HUES48 (cell line): ENCODE results near the gene MAP7D3.

ENCODE experiments used
- H3K27ac ChIP-seq: one replicate; pipeline ENCODE4 v1.7.0; 2013; ENCODE audit warnings: low read depth, low read length, inconsistent platforms
- H3K27me3 ChIP-seq: 2 replicates; pipeline ENCODE4 v1.6.1; 2013; ENCODE audit warnings: mild to moderate bottlenecking, low read length; ENCODE audit not compliant: control insufficient read depth, insufficient read depth
- H3K36me3 ChIP-seq: 2 replicates; pipeline ENCODE4 v1.6.1; 2013; ENCODE audit warnings: low read length; ENCODE audit not compliant: control insufficient read depth, insufficient read depth
- H3K4me1 ChIP-seq: 2 replicates; pipeline ENCODE4 v1.6.1; 2013; ENCODE audit warnings: mild to moderate bottlenecking, low read length; ENCODE audit not compliant: control insufficient read depth, insufficient read depth
- H3K4me3 ChIP-seq: 2 replicates; pipeline ENCODE4 v1.5.1; 2013; ENCODE audit warnings: mild to moderate bottlenecking, low read depth, low read length
- H3K9ac ChIP-seq: 2 replicates; pipeline ENCODE4 v1.6.1; 2013; ENCODE audit warnings: mild to moderate bottlenecking, low read depth, low read length, moderate library complexity
- H3K9me3 ChIP-seq: 2 replicates; pipeline ENCODE4 v1.6.1; 2013; ENCODE audit warnings: low read length; ENCODE audit not compliant: control insufficient read depth, insufficient read depth

Gene MAP7D3

DNA sequence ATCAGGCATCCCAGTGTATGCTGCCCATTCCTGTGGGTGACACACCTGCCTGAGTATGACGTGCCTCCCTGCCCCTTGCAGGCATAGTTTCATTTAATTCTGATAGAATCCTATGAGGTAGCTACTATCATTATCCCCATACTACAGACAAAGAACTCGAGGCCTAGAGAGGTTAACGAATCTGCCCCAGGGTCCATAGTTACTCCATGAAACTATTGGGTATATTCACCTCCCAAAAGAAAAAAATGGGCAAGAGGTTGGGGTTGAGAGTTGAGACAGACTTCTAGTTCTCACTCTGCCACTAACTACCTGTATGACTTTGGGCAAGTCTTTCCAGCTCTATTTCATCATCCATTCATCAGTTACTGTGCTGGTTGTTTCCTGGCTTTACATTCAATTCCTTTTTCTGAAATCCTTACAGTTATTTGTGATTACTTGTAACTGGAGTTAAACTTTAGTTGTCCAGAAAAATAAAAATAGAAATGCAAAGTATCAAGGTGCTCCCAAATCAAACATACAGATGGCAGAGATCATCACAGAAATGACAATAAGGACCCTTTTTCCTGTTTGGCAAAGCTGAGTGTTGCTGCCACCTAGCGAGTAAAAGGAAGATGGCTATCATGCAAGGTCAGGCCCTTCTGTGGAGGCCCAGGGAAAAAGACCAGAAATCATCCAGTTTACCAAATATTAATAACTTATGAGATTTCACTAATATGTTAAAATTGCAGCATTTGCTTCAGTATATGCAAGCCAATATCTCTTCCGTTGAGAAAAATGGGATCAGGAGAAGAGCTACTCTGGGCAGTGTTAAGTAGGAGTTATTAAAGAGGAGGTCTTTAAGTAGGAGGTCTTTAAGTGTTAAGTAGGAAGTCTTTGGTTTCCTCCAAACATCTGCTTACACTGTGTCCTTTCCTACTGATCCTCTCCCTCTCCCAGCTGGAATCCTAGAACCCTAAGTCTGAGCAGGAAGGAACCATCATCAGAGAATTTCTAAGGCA lies 17.1 kb upstream of the MAP7D3 start:
- peaks cover 5% of the 10 kb centered on the region for H3K27me3 ChIP-seq
- H3K9ac ChIP-seq = no peak overlapping the region
- no peaks in the 10 kb centered on the region for H3K36me3 ChIP-seq
- no peak overlapping the region for H3K4me3 ChIP-seq
- no peaks in the 10 kb centered on the region for H3K9me3 ChIP-seq
- H3K27ac ChIP-seq = no peak overlapping the region
- no peaks in the 10 kb centered on the region for H3K4me1 ChIP-seq

DNA sequence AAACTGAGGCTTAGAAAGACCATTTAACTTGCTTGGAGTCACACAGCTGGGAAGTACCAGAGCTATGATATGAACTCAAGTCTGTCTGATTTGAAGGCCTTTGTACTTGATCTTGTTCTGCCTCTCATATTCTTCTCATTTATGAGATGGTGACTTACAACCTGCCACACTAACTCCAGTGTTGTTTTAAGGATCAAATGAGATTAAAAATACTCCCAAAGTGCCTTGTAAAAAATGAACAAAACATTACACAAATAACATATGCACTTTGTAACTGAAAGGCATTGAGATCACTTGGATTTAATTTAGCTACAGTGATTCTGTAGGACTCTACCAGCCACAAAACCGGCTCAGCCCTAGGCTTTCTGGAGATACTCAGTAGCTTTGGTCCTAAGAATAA lies 15.6 kb upstream of the MAP7D3 start:
- Histone ChIP-seq H3K27ac (no peak overlapping the region), H3K36me3 (no peaks in the 10 kb centered on the region), H3K4me3 (no peak overlapping the region), H3K4me1 (no peaks in the 10 kb centered on the region), H3K27me3 (peaks cover 5% of the 10 kb centered on the region), H3K9me3 (no peaks in the 10 kb centered on the region), H3K9ac (no peak overlapping the region)

DNA sequence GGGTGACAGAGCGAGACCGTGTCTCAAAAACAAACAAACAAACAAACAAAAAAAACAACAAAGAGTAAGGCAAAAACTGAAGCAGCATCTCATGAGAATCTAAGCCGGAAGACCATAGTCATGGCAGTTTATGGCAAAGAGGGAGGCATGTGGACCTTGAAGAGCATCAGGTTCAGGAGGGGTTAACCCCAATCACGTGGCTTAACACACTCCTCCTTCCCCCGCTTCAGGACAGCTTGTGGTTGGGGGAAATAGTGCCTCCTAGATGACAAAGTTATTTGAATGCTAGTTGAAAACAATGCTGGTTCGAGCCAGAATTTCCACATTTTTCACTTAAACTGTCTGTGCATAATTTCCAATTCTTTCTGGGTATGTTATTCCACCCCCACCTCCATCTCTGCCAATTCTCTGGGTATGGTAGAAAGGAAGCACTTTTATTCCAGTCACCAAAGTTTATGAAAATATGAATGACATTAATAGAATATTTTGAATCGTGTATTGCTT lies 11.7 kb upstream of the MAP7D3 start:
- no peaks in the 10 kb centered on the region for H3K27me3 ChIP-seq
- no peak overlapping the region for H3K27ac ChIP-seq
- no peak overlapping the region for H3K9ac ChIP-seq

DNA sequence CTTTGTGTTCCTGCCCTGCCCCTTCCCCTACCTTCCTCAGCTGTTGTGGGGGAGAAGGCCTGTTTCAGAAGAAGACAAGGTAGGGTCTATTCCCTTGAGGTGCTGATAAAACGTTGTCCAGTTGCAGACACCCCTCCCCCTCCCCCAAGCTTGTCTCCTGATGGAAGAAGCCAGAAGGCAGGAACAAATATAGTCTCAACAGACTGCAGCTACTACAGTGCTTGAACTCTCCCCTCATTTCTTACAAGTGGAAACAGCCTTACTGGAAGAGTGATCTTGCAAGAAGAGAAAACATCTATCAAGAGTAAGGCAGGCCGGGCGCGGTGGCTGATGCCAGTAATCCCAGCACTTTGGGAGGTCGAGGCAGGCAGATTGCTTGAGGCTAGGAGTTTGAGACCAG lies 11.0 kb upstream of the MAP7D3 start:
- Histone ChIP-seq H3K27ac (no peak overlapping the region), H3K27me3 (no peaks in the 10 kb centered on the region), H3K4me1 (peaks cover 5% of the 10 kb centered on the region; the same call in 1 of the 2 replicates), H3K4me3 (no peak overlapping the region), H3K9ac (no peak overlapping the region), H3K36me3 (no peaks in the 10 kb centered on the region), H3K9me3 (no peaks in the 10 kb centered on the region)

More for the DNA sequence above, 11.7 kb upstream of the MAP7D3 start:
- Histone ChIP-seq H3K4me3 (no peak overlapping the region), H3K4me1 (peaks cover 5% of the 10 kb centered on the region; the same call in 1 of the 2 replicates), H3K36me3 (no peaks in the 10 kb centered on the region), H3K9me3 (no peaks in the 10 kb centered on the region)

DNA sequence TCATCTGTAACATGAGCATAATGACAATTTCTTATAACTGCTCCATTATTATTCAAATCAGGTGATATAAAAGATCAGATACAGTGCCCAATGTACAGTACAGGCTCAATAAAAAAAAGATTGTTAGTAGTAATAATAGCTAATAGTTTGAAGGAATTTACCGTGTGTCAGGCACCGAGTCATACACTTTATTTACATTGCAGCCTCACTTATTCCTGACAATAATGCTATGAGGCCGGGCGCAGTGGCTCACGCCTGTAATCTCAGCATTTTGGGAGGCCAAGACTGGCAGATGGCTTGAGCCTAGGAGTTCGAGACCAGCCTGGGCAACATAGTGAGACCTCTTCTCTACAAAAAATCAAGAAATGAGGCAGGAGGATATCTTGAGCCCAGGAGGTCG lies 10.1 kb upstream of the MAP7D3 start:
- H3K4me3 ChIP-seq = no peak overlapping the region
- H3K36me3 ChIP-seq = no peaks in the 10 kb centered on the region
- no peak overlapping the region for H3K9ac ChIP-seq
- H3K27me3 ChIP-seq = no peaks in the 10 kb centered on the region; the same call in 1 of the 2 replicates
- H3K9me3 ChIP-seq = no peaks in the 10 kb centered on the region
- no peak overlapping the region for H3K27ac ChIP-seq
- H3K4me1 ChIP-seq = peaks cover 5% of the 10 kb centered on the region; the same call in 1 of the 2 replicates

DNA sequence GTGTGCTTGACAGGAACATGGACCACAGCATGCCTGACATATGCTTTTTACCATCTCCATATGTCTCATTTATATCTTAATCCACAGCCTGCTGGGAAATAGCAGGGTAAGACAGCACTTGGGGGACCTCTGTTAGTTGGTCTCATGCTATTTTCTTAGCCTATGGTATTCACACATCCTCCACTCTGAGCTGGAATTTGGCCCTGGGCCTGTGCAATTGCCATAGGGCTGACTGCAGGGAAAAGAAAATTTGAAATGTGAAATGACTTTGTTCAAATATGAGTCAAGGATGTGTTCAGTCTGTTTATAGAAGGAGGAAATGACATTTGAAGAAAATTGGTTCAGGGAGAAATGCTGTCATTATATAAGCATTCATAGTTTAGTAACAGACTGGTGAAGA lies 9.6 kb upstream of the MAP7D3 start:
- Histone ChIP-seq H3K36me3 (no peaks in the 10 kb centered on the region), H3K9ac (no peak overlapping the region), H3K9me3 (no peaks in the 10 kb centered on the region), H3K4me3 (no peak overlapping the region), H3K27ac (no peak overlapping the region), H3K4me1 (peaks cover 5% of the 10 kb centered on the region; the same call in 1 of the 2 replicates), H3K27me3 (no peaks in the 10 kb centered on the region; the same call in 1 of the 2 replicates)

DNA sequence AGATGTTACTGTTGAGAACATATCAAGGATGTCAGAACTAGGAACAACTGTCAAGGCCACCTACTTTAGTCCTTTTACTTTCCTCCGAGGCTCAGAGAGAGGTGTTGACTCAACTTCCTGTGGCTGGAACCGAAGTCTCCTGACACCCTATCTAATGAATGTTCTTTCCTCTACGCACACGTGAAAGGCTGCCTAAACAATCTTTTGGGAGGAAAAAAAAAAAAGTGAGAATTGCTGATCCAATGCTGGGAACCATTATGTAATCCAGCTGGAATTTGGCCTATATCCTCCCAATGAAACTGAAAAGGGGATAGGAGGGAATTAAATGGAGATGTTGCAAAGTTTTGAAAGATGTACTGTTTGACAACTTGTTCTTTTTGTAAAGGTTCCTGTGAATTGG lies 8.3 kb upstream of the MAP7D3 start:
- H3K4me1 ChIP-seq = peaks cover 5% of the 10 kb centered on the region; the same call in 1 of the 2 replicates
- no peaks in the 10 kb centered on the region for H3K36me3 ChIP-seq
- no peak overlapping the region for H3K9ac ChIP-seq
- no peaks in the 10 kb centered on the region for H3K9me3 ChIP-seq
- no peak overlapping the region for H3K27ac ChIP-seq
- no peak overlapping the region for H3K4me3 ChIP-seq
- H3K27me3 ChIP-seq = no peaks in the 10 kb centered on the region; the same call in 1 of the 2 replicates

DNA sequence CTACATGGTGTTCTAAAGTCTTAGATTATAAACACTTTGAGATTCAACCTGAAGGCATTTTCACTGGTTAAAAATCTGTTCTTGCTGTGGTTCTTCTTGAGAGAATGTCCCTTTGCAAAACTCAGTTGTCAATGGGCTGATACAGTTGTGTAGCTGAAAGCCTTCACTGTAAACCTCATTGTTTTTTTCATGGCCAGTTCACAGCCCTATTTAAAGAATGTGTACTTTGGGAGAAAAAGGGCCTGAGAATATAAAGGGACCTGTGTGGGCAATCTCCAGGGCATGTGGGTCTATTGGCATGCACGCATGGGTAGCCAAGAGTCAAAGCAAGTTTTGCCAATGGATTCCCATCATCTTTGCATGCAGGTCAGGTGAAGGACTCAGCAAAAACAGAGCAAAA lies 7.8 kb upstream of the MAP7D3 start:
- Histone ChIP-seq H3K9me3 (no peaks in the 10 kb centered on the region), H3K4me1 (peaks cover 5% of the 10 kb centered on the region; the same call in 1 of the 2 replicates), H3K27ac (no peak overlapping the region), H3K36me3 (no peaks in the 10 kb centered on the region), H3K4me3 (no peak overlapping the region), H3K27me3 (no peaks in the 10 kb centered on the region; the same call in 1 of the 2 replicates), H3K9ac (no peak overlapping the region)

DNA sequence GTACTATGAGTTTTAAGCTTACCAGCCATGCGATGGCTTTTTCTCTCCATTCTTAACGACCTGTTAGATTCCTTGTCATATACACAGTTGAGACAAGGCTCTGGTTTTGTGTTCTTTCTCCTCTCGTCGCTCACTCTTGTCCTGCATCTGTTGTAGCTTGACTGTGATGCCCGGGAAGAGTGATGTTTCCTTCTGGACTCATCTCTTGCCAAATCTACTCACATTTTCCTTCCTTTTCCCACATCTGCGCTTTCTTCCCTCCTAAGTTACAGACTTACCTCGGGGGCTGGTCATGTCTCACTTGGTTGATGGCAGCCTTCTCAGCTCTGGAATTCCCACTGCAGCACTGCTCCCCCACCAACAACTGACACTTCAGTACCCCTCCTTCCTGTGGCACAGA lies 4.8 kb upstream of the MAP7D3 start:
- H3K36me3 ChIP-seq = no peaks in the 10 kb centered on the region
- H3K27me3 ChIP-seq = no peaks in the 10 kb centered on the region; the same call in 1 of the 2 replicates
- H3K9ac ChIP-seq = no peak overlapping the region
- no peak overlapping the region for H3K27ac ChIP-seq
- H3K9me3 ChIP-seq = no peaks in the 10 kb centered on the region
- no peak overlapping the region for H3K4me3 ChIP-seq
- H3K4me1 ChIP-seq = peaks cover 10% of the 10 kb centered on the region; the same call in 1 of the 2 replicates

DNA sequence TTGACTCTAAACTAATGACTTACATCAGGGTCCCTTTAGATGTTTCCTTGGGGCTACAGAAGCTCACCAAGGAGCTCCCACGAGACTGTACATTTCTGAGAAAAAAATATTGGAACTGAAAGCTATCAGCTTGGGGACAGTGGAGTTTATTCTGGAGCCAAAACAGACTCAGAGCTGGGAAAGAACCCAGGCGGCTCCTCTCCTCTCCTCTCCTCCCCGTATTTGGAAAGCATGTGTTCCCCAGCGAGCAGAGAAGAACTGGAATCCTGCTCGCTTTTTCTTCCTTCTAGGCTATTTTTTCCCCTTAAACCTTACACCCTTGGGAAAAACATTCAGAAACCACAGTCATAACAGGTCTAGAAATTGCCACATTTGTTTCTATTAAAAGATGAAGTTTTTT lies 4.3 kb upstream of the MAP7D3 start:
- Histone ChIP-seq H3K9me3 (no peaks in the 10 kb centered on the region), H3K4me3 (no peak overlapping the region), H3K27ac (no peak overlapping the region), H3K36me3 (no peaks in the 10 kb centered on the region), H3K9ac (no peak overlapping the region), H3K27me3 (no peaks in the 10 kb centered on the region; the same call in 1 of the 2 replicates), H3K4me1 (peaks cover 10% of the 10 kb centered on the region; the same call in 1 of the 2 replicates)
